GM12878 (cell line): ENCODE measurements around the gene DXO.
"Not testable (repeated sequence)": the region's sequence is repeated elsewhere in the genome, so short reads cannot be mapped to it uniquely, and the experiment has no call there.

Experiments used
- CHD2 ChIP-seq: IDR thresholded peaks from 2 replicates; pipeline ENCODE4 v1.6.1; 2011; ENCODE audit warnings: low read depth, low read length, improper control_type of control experiment, borderline replicate concordance
- CREM ChIP-seq: IDR thresholded peaks from 2 replicates; pipeline ENCODE4 v1.6.1; 2014; ENCODE audit warnings: antibody characterized with exemption, low read depth
- RAD51 ChIP-seq: fragments of 450-650 bp; IDR thresholded peaks from 2 replicates; pipeline ENCODE4 v1.6.1; 2016; ENCODE audit warnings: moderate library complexity, mild to moderate bottlenecking, inconsistent platforms
- ZNF274 ChIP-seq: IDR thresholded peaks from one replicate; pipeline ENCODE4 v1.8.0; 2011; ENCODE audit not compliant: insufficient read length, insufficient read depth
- TF ChIP-seq, protein P1 (sequence below), 3 experiments: IDR thresholded peaks in 2 of 3; conservative IDR thresholded peaks in 1 of 3; 2 replicates each; pipeline ENCODE4 v1.5.1; 2011; ENCODE audit warnings: low read depth in 3 of 3, low read length in 3 of 3, mild to moderate bottlenecking in 3 of 3, control low read depth in 2 of 3, moderate library complexity in 2 of 3, inconsistent platforms in 1 of 3, mixed read lengths in 1 of 3; ENCODE audit not compliant: control insufficient read depth in 2 of 3, insufficient read depth in 1 of 3; ENCODE audit errors: extremely low read depth in 1 of 3
- TF ChIP-seq, protein P2 (sequence below): IDR thresholded peaks from 2 replicates; pipeline ENCODE4 v1.6.1; 2012; ENCODE audit warnings: low read depth, low read length, improper control_type of control experiment

DNA sequence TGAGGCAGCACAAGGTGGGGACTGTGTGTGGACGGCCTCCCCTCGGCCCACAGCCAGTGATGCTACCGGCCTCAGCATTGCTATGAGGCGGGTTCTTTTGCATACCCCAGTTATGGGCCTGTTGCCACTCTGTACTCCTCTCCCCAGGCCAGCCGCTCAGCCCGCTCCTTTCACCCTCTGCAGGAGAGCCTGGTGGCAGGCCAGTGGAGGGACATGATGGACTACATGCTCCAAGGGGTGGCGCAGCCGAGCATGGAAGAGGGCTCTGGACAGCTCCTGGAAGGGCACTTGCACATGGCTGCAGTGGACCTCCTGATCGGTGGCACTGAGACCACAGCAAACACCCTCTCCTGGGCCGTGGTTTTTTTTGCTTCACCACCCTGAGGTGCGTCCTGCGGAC, 35.1 kb upstream of the DXO start:
- TF ChIP-seq ZNF274, RAD51, CREM, CHD2: not testable (repeated sequence)
- TF ChIP-seq, protein P1, sequence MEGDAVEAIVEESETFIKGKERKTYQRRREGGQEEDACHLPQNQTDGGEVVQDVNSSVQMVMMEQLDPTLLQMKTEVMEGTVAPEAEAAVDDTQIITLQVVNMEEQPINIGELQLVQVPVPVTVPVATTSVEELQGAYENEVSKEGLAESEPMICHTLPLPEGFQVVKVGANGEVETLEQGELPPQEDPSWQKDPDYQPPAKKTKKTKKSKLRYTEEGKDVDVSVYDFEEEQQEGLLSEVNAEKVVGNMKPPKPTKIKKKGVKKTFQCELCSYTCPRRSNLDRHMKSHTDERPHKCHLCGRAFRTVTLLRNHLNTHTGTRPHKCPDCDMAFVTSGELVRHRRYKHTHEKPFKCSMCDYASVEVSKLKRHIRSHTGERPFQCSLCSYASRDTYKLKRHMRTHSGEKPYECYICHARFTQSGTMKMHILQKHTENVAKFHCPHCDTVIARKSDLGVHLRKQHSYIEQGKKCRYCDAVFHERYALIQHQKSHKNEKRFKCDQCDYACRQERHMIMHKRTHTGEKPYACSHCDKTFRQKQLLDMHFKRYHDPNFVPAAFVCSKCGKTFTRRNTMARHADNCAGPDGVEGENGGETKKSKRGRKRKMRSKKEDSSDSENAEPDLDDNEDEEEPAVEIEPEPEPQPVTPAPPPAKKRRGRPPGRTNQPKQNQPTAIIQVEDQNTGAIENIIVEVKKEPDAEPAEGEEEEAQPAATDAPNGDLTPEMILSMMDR (IDR thresholded peaks at IDR 0.05 in 2 of 3, conservative IDR thresholded peaks at IDR 0.05 in 1 of 3; ENCODE audit: control insufficient read depth in 2 of 3, extremely low read depth in 1 of 3, insufficient read depth in 1 of 3, low read depth in 3 of 3, low read length in 3 of 3) = not testable (repeated sequence)
- TF ChIP-seq, protein P2, sequence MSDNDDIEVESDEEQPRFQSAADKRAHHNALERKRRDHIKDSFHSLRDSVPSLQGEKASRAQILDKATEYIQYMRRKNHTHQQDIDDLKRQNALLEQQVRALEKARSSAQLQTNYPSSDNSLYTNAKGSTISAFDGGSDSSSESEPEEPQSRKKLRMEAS = not testable (repeated sequence)
